ENCODE results near the gene VAPB.

DNA sequence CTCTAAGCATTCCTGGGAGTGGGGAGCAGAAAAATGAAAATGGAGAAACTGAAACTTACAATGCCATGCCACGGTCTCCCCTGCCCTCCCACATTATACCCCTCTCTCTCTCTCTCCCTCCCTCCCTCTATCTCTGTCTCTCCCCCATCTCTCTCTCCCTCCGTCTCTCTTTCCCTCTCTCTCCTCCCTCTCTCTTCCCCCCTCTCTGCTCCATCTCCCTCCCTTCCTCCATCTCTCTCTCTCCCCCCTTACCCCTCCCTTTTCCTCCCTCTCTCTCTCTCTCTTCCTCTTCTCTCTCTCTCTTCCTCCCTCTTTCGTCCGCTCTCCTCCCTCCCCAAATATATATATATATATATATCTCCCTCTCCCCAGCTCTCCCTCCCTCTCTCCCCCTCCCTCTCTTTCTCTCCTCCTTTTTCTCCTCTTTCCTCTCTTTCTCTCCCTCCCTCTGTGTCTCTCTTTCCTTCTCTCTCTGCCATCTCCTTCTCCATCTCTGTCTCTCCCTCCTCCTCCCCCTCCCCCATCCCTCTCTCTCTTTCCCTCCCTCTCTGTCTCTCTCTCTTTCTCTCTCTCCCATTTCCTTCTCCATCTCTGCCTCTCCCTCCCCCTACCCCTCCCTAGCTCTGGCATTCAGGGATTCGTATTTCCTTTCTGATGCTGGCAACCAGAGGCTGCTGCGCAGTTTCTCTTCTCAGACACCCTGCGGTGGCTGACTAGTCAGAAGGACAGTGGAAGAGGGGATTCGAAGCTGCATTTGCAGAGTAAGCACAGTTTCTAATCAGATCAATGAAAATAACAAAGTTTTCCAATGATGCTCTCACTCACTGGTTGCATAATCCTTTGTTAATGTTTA is 13.9 kb upstream of the VAPB start:
- TF ChIP-seq, protein P1, sequence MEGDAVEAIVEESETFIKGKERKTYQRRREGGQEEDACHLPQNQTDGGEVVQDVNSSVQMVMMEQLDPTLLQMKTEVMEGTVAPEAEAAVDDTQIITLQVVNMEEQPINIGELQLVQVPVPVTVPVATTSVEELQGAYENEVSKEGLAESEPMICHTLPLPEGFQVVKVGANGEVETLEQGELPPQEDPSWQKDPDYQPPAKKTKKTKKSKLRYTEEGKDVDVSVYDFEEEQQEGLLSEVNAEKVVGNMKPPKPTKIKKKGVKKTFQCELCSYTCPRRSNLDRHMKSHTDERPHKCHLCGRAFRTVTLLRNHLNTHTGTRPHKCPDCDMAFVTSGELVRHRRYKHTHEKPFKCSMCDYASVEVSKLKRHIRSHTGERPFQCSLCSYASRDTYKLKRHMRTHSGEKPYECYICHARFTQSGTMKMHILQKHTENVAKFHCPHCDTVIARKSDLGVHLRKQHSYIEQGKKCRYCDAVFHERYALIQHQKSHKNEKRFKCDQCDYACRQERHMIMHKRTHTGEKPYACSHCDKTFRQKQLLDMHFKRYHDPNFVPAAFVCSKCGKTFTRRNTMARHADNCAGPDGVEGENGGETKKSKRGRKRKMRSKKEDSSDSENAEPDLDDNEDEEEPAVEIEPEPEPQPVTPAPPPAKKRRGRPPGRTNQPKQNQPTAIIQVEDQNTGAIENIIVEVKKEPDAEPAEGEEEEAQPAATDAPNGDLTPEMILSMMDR (IDR thresholded peaks at IDR 0.05; ENCODE audit: insufficient read depth, low read length), result no peak
- TF ChIP-seq POLR2AphosphoS5 (IDR thresholded peaks at IDR 0.05; ENCODE audit: low read depth) (no peak), GABPA (IDR thresholded peaks at IDR 0.05; ENCODE audit: low read depth) (no peak)
